LoVo (cell line): Measurements from ENCODE around the gene GP1BB.
A peak's percentile ranks its signal among the peaks of the same experiment; 100 is the strongest.

Source experiments
- DNase-seq: peaks from one replicate; pipeline ENCODE4 v3.0.0-alpha.2; 2016; ENCODE audit warnings: low spot score

GP1BB gene

GRCh38 chr22:19727310-19728150, 4.2 kb downstream of the GP1BB start:
- no peak for DNase-seq

GRCh38 chr22:19728271-19728670, 4.9 kb downstream of the GP1BB start:
- DNase-seq, result no peak

GRCh38 chr22:19728836-19729235, 5.5 kb downstream of the GP1BB start:
- no peak for DNase-seq

- DNase-seq, result no peak
Observed at GRCh38 chr22:19729507-19729906, 6.2 kb downstream of the GP1BB start.

GRCh38 chr22:19730198-19730597, 6.9 kb downstream of the GP1BB start:
- DNase-seq, result no peak

GRCh38 chr22:19730655-19731360, 7.5 kb downstream of the GP1BB start:
- DNase-seq, result peak; percentile 82

GRCh38 chr22:19731361-19732135, 8.2 kb downstream of the GP1BB start:
- DNase-seq, result no peak

GRCh38 chr22:19732403-19733113, 9.2 kb downstream of the GP1BB start:
- DNase-seq, result no peak

GRCh38 chr22:19733755-19734154, 10.4 kb downstream of the GP1BB start:
- DNase-seq, result no peak

GRCh38 chr22:19734163-19734562, 10.8 kb downstream of the GP1BB start:
- no peak for DNase-seq

GRCh38 chr22:19734837-19735382, 11.6 kb downstream of the GP1BB start:
- DNase-seq, result no peak

GRCh38 chr22:19735665-19736510, 12.5 kb downstream of the GP1BB start:
- no peak for DNase-seq

GRCh38 chr22:19737846-19738663, 14.7 kb downstream of the GP1BB start:
- no peak for DNase-seq

GRCh38 chr22:19738664-19739447, 15.5 kb downstream of the GP1BB start:
- DNase-seq, result no peak

- DNase-seq, result no peak
Observed at GRCh38 chr22:19739448-19739895, 16.1 kb downstream of the GP1BB start.

GRCh38 chr22:19739911-19740449, 16.6 kb downstream of the GP1BB start:
- no peak for DNase-seq

GRCh38 chr22:19740586-19740985, 17.2 kb downstream of the GP1BB start:
- no peak for DNase-seq

GRCh38 chr22:19741053-19741452, 17.7 kb downstream of the GP1BB start:
- no peak for DNase-seq
